Gastroesophageal sphincter (tissue), 3 donors: ENCODE data around the gene LRR1.

ENCODE experiments used
- CTCF ChIP-seq, 4 experiments: fragments of 200-600 bp in 2 of 4; fragments of 450-650 bp in 2 of 4; sonication (generic) in 1 of 4; IDR thresholded peaks; one replicate each; pipeline ENCODE4 v1.5.1; 2017 to 2019; ENCODE audit warnings: antibody characterized with exemption in 4 of 4, mild to moderate bottlenecking in 2 of 4, moderate library complexity in 2 of 4
- EP300 ChIP-seq: sonication (generic); formaldehyde crosslinking; IDR thresholded peaks from one replicate; pipeline ENCODE4 v1.6.1; 2017; ENCODE audit warnings: antibody characterized with exemption, mild to moderate bottlenecking

- no peak for TF ChIP-seq CTCF (IDR thresholded peaks at IDR 0.05)
- no peak for TF ChIP-seq EP300
These were observed 44.8 kb upstream of the LRR1 start for GRCh38 chr14:49553892-49554291.
